Stimulated activated CD8-positive, alpha-beta memory T cell treated with anti-CD3 and anti-CD28 coated beads, Interleukin-15, amount 100 ng/mL, for 1 hour (primary cell): ENCODE data around the gene LEMD3.

Experiments
- DNase-seq: peaks from one replicate; pipeline ENCODE4 v3.0.0-alpha.2; 2020; ENCODE audit warnings: low read depth

LEMD3 gene

GRCh38 chr12:65169320-65170208, at the start of gene LEMD3:
LEMD3 (plus strand) TSS chr12:65169583; CDS start chr12:65169597, 14 bp downstream.
- DNase-seq: peak; percentile 87

DNA sequence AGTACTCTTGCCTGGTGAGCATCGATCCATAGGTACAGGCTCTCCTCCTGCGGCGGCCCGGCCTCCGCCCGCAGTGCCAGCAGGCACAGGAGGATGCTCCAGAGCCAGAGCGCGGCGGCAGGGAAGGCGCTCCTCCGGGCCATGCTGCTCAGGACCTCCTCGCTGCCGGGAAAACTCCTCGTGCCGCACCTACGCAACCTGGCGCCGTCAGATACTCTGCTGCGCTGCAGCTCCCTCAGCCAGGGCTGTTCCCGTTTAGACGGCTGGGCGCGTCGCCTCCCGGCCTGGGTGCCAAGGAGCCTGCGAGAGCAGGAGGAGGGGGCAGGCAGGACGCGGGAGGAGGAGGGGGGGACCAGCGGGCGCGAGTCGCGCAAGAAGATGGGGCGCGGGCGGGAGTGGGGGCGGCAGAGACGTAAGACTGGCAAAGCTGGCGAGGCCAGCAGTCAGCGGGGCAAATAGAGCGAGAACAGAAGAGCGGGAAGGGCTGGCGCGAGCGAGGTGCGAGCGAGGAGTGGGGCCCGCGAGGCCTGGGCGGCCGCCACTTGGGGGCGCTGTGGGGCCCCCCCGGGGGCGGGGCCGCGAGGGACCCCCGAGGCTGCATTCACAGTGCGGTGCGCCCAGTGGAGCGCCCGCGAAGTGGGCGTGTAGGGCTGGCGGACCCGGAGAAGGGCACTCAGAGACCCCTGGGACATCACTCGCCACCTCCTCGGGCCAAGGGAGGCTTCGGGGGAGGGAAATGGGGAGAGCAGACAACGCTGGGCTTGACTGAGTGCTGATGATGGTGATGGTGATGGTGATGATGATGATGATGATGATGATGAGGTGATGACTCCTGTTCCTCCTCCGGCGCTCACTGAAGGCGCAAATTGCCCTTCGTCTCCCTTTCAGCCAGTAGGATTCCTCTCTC, 48.1 kb upstream of the LEMD3 start, which contains the start of gene WIF1:
Gene WIF1, minus strand, starts transcription at position 257 of the 907 bp plus-strand sequence. Its CDS starts 114 bp downstream, at position 143.
- DNase-seq: no peak

DNA sequence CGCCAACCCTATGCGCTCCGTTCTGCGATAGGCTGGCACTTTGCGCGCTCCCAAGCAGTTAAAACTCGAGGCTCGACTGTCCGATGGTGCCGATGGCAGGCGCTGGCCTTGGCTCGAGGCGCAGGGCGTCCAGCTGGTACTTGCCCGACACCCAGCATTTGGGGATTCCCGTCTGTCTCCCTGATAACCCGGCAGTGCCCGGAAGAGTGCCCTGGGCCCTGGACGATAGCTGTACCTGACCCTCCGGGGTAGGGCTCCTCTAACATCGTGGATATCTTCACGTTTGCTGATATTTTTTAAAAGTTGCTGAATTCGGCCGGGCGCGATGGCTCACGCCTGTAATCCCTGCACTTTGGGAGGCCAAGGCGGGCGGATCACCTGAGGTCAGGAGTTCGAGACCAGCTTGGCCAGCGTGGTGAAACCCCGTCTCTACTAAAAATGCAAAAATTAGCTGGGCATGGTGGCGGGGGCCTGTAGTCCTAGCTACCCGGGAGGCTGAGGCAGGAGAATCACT, 47.4 kb upstream of the LEMD3 start:
- no peak for DNase-seq

DNA sequence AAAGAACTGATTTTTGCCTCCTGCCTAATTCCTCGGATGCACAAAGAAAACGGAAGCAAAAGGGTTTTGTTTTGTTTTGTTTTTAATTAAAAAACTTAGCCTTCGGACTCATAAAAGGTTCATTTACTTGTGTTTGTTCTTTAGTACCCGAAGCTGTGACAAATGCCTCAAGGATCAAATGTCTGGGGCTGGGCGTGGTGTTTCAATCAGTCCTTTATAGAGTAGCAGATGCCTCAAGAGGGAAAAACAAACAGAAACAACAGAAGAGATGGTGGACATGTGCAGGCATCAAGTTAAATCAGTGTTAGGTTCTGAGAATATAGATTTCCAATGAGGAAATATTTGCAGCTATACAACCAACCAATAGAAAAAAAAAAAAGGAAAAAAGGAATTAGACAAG, 46.7 kb upstream of the LEMD3 start:
- no peak for DNase-seq

GRCh38 chr12:65123435-65124063, 45.8 kb upstream of the LEMD3 start:
- DNase-seq: no peak

DNA sequence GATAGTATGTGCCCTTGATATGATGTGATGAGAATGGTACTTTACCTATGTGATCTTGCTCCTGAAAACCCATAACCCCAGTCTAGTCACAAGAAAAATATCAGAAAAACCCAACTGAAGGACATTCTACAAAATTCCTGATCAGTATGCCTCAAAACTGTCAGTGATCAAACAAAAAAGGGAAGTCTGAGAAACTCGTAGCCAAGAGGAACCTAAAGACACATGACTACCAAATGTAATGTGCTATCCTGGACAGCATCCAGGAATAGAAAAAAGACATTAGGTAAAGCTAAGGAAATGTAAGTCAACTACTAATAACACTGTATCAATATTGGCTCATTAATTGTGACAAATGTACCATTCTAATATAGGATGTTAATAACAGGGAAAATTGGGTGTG, 44.1 kb upstream of the LEMD3 start:
- no peak for DNase-seq

DNA sequence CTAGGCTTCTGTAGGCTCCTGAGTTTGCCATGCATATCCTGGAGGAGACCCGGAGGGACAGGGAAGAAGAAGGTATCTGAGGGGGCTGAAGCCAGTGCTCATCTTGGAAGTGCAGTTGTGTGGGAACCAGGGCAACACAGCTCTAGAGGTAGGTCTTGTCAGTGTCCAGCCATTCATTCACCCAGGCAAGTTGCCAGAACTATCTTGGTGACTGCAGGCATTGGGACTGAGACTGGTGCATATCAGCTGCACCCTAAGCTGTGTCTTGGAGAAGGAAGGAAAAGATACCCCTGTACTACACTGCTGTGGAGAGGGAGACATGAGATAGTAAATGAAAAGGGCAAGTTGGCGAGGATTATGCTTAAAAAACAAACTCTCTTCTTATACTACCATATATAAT, 43.4 kb upstream of the LEMD3 start:
- DNase-seq: no peak

- no peak for DNase-seq
Observed at GRCh38 chr12:65126482-65126881, 42.9 kb upstream of the LEMD3 start.

DNA sequence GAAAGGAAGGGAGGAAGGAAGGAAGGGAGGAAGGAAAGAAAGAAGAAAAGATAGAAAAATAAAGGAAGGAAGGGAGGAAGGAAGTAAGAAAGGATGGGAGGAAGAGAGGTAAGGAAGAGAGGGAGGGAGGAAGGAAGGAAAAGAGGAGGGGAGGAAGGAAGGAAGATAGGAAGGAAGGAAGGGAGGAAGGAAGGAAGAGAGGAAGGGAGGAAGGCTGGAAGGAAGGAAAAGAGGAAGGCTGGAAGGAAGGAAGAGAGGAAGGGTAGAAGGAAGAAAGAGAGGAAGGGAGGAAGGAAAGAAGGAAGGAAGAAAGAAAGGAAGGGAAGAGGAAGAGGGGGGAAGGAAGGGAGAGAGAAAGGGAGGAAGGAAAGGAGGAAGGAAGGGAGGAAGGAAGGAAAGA, 35.5 kb upstream of the LEMD3 start:
- no peak for DNase-seq

GRCh38 chr12:65139389-65139788, 30.0 kb upstream of the LEMD3 start:
- no peak for DNase-seq

GRCh38 chr12:65140738-65141137, 28.6 kb upstream of the LEMD3 start:
- DNase-seq: no peak

DNA sequence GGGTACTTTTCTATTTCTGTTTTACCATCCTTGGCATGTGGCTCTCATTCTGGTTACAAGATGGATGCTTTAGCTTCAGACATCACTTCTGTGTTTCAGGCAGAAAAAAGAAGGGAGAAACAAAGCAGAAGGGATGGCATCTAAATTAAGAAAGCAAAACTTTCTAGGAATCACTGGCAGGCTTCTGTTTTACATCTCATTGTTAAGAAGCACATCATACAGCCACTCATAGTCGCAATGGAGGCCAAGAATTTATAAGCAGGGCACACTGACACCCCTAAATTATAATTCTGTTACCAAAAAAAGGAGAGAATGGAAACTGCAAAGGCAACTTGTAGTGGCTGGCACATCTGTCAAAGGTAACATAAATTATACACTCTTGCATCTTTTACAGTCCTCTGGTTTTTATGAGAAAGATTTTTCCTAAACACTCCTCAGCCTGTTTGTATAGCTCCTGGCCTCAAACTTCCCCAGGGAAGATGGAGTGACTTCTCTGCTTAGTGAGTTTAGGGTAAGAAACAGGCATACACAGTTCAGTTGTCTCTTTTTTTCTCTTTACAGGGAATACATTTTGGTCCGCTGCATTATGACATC, 22.0 kb upstream of the LEMD3 start:
- no peak for DNase-seq

GRCh38 chr12:65152012-65152411, 17.4 kb upstream of the LEMD3 start:
- no peak for DNase-seq

GRCh38 chr12:65152596-65152995, 16.8 kb upstream of the LEMD3 start:
- no peak for DNase-seq

GRCh38 chr12:65155784-65156183, 13.6 kb upstream of the LEMD3 start:
- no peak for DNase-seq

- DNase-seq: no peak
Observed at GRCh38 chr12:65156366-65156841, 13.0 kb upstream of the LEMD3 start.

GRCh38 chr12:65157091-65157490, 12.3 kb upstream of the LEMD3 start:
- no peak for DNase-seq

DNA sequence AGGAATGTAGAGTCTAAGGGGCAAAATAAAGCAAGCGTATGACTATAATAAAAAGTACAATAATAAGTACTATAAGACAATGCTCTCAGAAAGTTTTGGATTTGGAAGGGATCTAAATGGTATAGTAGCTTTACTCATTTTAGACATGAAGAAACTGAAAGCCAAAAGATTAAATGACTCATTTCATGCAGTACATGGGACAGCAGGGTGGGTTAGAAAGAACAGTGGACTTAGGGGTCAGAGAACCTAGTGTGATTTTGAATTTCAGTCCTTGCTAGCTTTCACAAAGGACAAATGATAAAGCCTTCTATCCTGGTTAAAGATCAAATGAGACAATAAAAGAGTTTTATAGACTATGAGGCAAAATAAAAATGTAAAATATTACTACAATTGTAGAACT, 6.8 kb upstream of the LEMD3 start:
- DNase-seq: no peak

GRCh38 chr12:65164244-65164643, 5.1 kb upstream of the LEMD3 start:
- DNase-seq: no peak

GRCh38 chr12:65164774-65165173, 4.6 kb upstream of the LEMD3 start:
- DNase-seq: no peak

DNA sequence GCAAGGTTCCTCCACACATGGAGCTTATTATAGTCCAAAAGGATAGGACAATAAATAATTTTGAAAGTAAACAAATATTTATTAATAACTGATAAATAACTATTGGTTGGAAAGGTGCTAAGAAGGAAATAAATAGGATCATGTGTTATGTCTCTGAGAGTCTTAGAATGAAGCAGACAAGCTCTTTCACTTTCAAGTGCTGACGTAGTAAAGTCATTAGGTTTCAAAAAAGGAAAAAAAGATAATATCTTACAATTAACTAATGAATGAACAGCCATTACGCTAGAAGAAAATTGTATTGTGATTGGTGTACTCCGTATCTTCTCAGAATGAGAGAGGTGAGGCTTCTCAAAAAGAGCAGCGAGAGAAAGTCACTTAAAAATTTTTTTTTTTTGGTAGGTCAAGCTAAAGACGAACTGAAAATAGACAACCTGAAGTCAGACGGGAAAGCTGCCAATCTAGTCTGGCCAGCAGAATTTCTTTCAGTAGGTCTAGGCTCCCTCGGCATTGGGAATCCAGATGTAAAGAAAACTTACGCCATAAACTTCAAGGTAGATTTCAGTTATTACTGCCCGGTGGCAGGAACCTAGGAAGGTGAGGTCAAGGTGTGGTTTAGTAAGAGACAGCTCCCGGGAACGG, 583 bp upstream of the LEMD3 start:
- DNase-seq: no peak
